Activated naive CD4-positive, alpha-beta T cell treated with anti-CD3 and anti-CD28 coated beads for 36 hours (primary cell): ENCODE data around the gene OR56A4. TPM values are rescaled to one million over a fixed set of nuclear protein-coding genes. Genes with fewer than 3 reads are reported as not detected.
A peak's percentile ranks its signal among the peaks of the same experiment; 100 is the strongest.

Experiments
- CTCF ChIA-PET: fragments of 350-600 bp; sonication (Branson Sonifier 250); formaldehyde crosslinking; loops from one replicate; lab custom pipeline; 2021; ENCODE audit warnings: antibody characterized with exemption; lab: Charles Lee
- DNase-seq: peaks from one replicate; pipeline ENCODE4 v3.0.0-alpha.2; 2020
- H3K27ac Mint-ChIP-seq: one replicate; pipeline ENCODE4 v1.8.0; 2021; ENCODE audit warnings: mild to moderate bottlenecking, mixed read lengths
- H3K27me3 Mint-ChIP-seq: one replicate; pipeline ENCODE4 v1.8.0; 2021; ENCODE audit warnings: low read depth, mixed read lengths
- H3K36me3 Mint-ChIP-seq: one replicate; pipeline ENCODE4 v1.8.0; 2021; ENCODE audit warnings: low read depth, mixed read lengths
- H3K4me1 Mint-ChIP-seq: one replicate; pipeline ENCODE4 v1.8.0; 2021; ENCODE audit warnings: low read depth, mixed read lengths
- H3K4me3 Mint-ChIP-seq: one replicate; pipeline ENCODE4 v1.8.0; 2021; ENCODE audit warnings: mild to moderate bottlenecking, moderate library complexity, mixed read lengths
- H3K9me3 Mint-ChIP-seq: one replicate; pipeline ENCODE4 v1.8.0; 2021; ENCODE audit warnings: mixed read lengths
- intact Hi-C: fragments of 100-400 bp; cut with micrococcal nuclease; formaldehyde crosslinking; loops from one replicate; pipeline ENCODE4 v1.15.1; 2023
- total RNA-seq, 2 experiments: library from RNA; stranded (reverse); gene quantifications; one replicate each; pipeline ENCODE4 v1.2.3, GENCODE V29; 2021

The OR56A4 gene, protein sequence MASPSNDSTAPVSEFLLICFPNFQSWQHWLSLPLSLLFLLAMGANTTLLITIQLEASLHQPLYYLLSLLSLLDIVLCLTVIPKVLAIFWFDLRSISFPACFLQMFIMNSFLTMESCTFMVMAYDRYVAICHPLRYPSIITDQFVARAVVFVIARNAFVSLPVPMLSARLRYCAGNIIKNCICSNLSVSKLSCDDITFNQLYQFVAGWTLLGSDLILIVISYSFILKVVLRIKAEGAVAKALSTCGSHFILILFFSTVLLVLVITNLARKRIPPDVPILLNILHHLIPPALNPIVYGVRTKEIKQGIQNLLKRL
- total RNA-seq: not detected

DNA sequence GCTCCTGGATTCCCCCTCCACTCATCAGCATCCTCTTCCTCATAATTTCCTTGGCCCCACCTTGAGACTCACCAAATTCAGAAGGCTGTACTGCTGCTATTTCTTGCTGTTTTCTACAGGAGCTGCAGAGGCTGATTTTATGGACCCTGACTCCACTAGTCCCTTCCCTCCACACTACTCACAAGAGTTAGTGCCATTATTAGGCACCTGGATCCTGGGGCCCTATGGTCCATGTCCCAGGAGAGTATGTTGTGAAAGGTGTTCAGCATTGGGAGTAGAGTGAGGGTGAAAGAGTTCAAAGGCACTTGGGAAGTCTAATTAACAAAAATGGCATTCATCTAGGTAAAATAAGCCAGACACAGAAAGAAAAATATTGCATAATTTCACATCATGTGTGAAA lies at the start of gene OR56A4:
TSS of gene OR56A4 (minus strand) at position 101 of the 400 bp plus-strand sequence. CDS start 3,954 bp downstream, outside the sequence.
- no peaks in the 10 kb centered on the region for H3K36me3 Mint-ChIP-seq
- H3K4me1 Mint-ChIP-seq: no peaks in the 10 kb centered on the region
- peaks cover 21% of the 10 kb centered on the region for H3K27me3 Mint-ChIP-seq
- no peak within 1 kb of the TSS for H3K4me3 Mint-ChIP-seq
- intact Hi-C loops: no loop called here
- no peaks in the 10 kb centered on the region for H3K9me3 Mint-ChIP-seq
- CTCF ChIA-PET: no interaction called here
- no peak within 1 kb of the TSS for H3K27ac Mint-ChIP-seq
- DNase-seq: no peak

DNA sequence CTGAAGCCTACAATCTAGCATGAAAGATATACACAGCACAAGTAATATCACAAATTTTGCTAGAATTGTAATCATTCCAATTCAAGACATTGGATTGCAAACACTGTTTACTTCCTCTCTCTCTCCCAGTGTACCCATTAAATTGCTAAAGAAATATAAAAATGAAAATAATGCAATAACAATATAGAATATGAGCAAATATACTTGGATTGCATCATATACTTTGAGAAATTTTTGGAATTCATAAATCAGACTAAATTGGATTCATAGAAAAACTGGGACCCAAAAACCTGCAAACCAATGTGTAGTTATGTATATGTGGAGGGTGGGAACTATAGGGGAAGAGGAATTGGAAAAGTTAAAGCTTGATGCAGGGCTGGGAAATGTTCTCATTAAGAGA lies 48.8 kb upstream of the OR56A4 start:
- Mint-ChIP-seq H3K9me3 (no peaks in the 10 kb centered on the region), H3K4me3 (no peak overlapping the region), H3K27me3 (peaks cover 12% of the 10 kb centered on the region), H3K4me1 (no peaks in the 10 kb centered on the region), H3K27ac (no peak overlapping the region), H3K36me3 (no peaks in the 10 kb centered on the region)
- CTCF ChIA-PET: interaction anchor here (0.6 kb wide), 1 partner anchor 45 kb away, joined by 7 read pairs; no protein-coding TSS in a partner anchor
- DNase-seq: no peak
- intact Hi-C loops: no loop called here

DNA sequence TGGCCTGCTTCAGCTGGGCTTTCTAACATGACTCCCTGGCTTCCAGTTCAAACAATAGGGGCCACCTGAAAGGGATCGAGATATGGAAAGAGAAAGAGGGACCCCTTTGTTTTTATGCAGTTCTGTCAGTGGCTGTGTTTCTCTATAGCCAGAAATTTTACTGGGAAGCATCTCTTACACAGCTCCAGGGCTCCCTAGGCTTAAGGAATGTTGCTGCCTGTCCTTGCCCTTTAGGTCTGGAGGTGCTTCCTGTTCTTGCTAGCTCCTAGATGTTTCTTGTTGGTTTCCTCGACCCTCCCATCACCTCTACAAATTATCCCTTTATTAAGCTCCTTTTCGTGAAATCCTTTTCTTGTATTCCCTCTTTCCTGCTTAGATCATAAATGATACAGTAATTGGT lies 45.6 kb upstream of the OR56A4 start:
- H3K36me3 Mint-ChIP-seq: no peaks in the 10 kb centered on the region

GRCh38 chr11:6040874-6041273 lies 34.1 kb upstream of the OR56A4 start:
- Mint-ChIP-seq H3K4me3 (no peak overlapping the region), H3K27me3 (peaks cover 3% of the 10 kb centered on the region), H3K27ac (no peak overlapping the region), H3K36me3 (no peaks in the 10 kb centered on the region), H3K4me1 (no peaks in the 10 kb centered on the region), H3K9me3 (no peaks in the 10 kb centered on the region)
- CTCF ChIA-PET: interaction anchor here (0.6 to 1.7 kb wide), 3 partner anchors 49 to 322 kb away, joined by 3 read pairs; partner anchors contain the start of gene OR56B4
- no peak for DNase-seq
- intact Hi-C loops: no loop called here

More for the DNA sequence above, 45.6 kb upstream of the OR56A4 start:
- Mint-ChIP-seq H3K4me3 (no peak overlapping the region), H3K27ac (no peak overlapping the region), H3K9me3 (no peaks in the 10 kb centered on the region), H3K27me3 (peaks cover 11% of the 10 kb centered on the region), H3K4me1 (no peaks in the 10 kb centered on the region)
- intact Hi-C loops: no loop called here
- CTCF ChIA-PET: no interaction called here
- DNase-seq: no peak

DNA sequence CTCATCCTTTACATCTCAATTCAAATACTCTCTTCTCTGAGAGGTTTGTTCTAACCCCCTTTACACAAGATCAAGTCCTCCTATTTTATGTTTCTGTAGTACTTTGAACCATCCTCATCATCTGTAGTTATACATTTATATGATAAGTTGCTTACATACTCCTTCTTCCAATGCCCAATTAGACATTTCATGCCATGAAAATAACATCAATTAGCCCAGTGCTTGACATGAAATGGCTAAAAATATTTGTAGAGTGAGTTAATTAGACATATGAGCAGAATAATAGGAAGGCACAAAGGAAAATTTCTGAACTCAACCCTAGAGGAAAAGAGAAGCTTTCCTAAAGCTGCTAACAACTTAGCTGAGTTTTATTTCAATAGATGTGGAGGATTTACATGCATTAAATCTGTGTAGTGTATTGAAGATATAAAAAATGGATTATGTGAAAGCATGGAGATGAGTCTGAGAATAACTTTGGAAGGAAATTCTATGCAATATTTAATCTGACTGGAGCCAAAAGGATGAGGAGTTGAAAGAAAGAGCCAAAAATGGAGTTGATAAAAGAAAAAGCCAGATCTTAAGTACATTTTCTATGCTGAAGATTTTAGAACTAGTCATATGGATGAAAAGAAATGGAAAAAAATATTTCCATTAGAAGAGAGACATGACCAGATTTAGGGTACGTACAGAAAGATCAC lies 24.1 kb upstream of the OR56A4 start, which contains the start of gene OR56A1:
TSS of gene OR56A1 (minus strand) at position 51 of the 698 bp plus-strand sequence. CDS start 3,066 bp downstream, outside the sequence.
- DNase-seq: no peak
- no peaks in the 10 kb centered on the region for H3K9me3 Mint-ChIP-seq
- H3K4me1 Mint-ChIP-seq: no peaks in the 10 kb centered on the region
- H3K27me3 Mint-ChIP-seq: peaks cover 12% of the 10 kb centered on the region
- intact Hi-C loops: no loop called here
- H3K4me3 Mint-ChIP-seq: no peak within 1 kb of the TSS
- CTCF ChIA-PET: no interaction called here
- H3K36me3 Mint-ChIP-seq: no peaks in the 10 kb centered on the region
- no peak within 1 kb of the TSS for H3K27ac Mint-ChIP-seq

DNA sequence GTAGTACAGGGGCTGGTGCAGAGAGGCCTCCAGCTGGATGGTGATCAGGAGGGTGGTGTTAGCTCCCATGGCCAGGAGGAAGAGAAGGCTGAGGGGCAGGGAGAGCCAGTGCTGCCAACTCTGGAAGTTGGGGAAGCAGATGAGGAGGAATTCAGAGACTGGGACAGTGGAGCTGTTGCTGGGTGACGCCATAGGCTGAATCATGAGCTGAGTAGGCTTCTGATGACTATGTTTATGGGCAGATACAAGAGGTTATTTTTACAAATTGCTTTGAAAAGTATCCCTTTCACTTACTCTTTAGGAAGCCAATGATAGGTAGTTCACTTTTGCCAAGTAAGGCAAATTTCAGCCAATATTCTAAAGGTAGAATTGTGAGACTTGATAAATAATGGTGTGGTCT lies 20.8 kb upstream of the OR56A4 start:
- Mint-ChIP-seq H3K27me3 (peaks cover 12% of the 10 kb centered on the region), H3K9me3 (no peaks in the 10 kb centered on the region), H3K36me3 (no peaks in the 10 kb centered on the region), H3K4me3 (no peak overlapping the region), H3K4me1 (no peaks in the 10 kb centered on the region), H3K27ac (no peak overlapping the region)
- intact Hi-C loops: no loop called here
- DNase-seq: no peak
- CTCF ChIA-PET: interaction anchor here (0.7 kb wide), 1 partner anchor 693 kb away, joined by 4 read pairs; no protein-coding TSS in a partner anchor

GRCh38 chr11:6025056-6025455 lies 18.3 kb upstream of the OR56A4 start:
- no peaks in the 10 kb centered on the region for H3K9me3 Mint-ChIP-seq
- H3K4me3 Mint-ChIP-seq: no peak overlapping the region
- intact Hi-C loops: no loop called here
- no peak overlapping the region for H3K27ac Mint-ChIP-seq
- CTCF ChIA-PET: interaction anchor here (0.6 to 1.3 kb wide), 4 partner anchors 24 to 338 kb away, joined by 4 to 5 read pairs (median 4); no protein-coding TSS in a partner anchor
- no peak for DNase-seq
- no peaks in the 10 kb centered on the region for H3K36me3 Mint-ChIP-seq
- H3K4me1 Mint-ChIP-seq: no peaks in the 10 kb centered on the region
- peaks cover 17% of the 10 kb centered on the region for H3K27me3 Mint-ChIP-seq

DNA sequence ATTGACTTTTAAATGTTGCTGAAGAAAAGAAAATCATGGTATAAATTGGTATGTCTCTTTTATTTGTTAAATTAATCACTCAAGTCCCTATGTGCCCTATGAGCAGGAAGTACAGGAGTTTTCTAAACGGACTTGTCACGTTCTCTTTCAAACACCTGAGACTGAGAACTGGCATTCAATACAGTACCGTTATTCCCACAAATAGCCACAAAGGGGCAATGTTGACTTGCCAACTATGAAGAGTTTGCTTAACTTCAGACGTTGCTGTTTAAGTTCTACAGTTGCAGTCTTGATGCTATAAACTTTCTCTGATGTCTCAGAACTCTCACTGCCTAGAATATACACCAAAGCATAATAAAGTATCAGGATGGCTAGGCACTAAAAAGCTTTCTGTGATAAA lies 16.2 kb upstream of the OR56A4 start:
- intact Hi-C loops: loop anchor here (1.0 to 2.0 kb wide), 3 partner anchors 275 to 330 kb away; no protein-coding TSS in a partner anchor
- Mint-ChIP-seq H3K36me3 (no peaks in the 10 kb centered on the region), H3K27ac (no peak overlapping the region), H3K4me1 (no peaks in the 10 kb centered on the region), H3K4me3 (no peak overlapping the region), H3K9me3 (no peaks in the 10 kb centered on the region), H3K27me3 (peaks cover 20% of the 10 kb centered on the region)
- DNase-seq: peak; percentile 28
- CTCF ChIA-PET: interaction anchor here (0.6 to 2.5 kb wide), 9 partner anchors 12 to 343 kb away, joined by 3 to 11 read pairs (median 4); no protein-coding TSS in a partner anchor

DNA sequence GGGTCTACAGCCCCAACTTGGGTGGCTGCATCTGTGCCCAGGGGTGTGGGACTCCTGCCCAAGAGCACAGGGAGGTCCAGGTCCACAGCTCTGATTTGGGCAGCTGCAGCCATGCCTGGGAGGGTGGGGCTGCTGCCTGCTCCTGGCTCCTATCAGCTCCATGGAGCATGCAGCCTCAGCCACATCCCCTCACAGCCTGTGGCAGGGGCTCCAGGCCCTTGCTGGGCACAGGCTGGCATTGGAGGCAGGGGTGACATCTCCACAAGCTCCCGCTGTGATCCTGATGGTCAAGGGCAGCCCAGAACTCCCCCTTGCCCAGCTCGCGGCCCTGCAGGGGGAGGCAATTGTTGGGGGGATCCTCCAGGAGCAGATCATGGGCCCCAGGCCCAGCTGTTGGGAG lies 6.3 kb upstream of the OR56A4 start:
- Mint-ChIP-seq H3K4me1 (no peaks in the 10 kb centered on the region), H3K27ac (no peak overlapping the region), H3K9me3 (peaks cover 7% of the 10 kb centered on the region), H3K27me3 (peaks cover 23% of the 10 kb centered on the region), H3K36me3 (no peaks in the 10 kb centered on the region), H3K4me3 (no peak overlapping the region)
- CTCF ChIA-PET: no interaction called here
- intact Hi-C loops: no loop called here
- DNase-seq: no peak

GRCh38 chr11:6012035-6012668 lies 5.4 kb upstream of the OR56A4 start:
- intact Hi-C loops: no loop called here
- CTCF ChIA-PET: no interaction called here
- H3K4me3 Mint-ChIP-seq: no peak overlapping the region
- DNase-seq: no peak
- peaks cover 20% of the 10 kb centered on the region for H3K27me3 Mint-ChIP-seq
- H3K9me3 Mint-ChIP-seq: peaks cover 7% of the 10 kb centered on the region
- no peaks in the 10 kb centered on the region for H3K36me3 Mint-ChIP-seq
- no peaks in the 10 kb centered on the region for H3K4me1 Mint-ChIP-seq
- no peak overlapping the region for H3K27ac Mint-ChIP-seq

GRCh38 chr11:6006395-6006794 lies 351 bp downstream of the OR56A4 start:
- Mint-ChIP-seq H3K27ac (no peak overlapping the region), H3K27me3 (peaks cover 19% of the 10 kb centered on the region), H3K4me1 (no peaks in the 10 kb centered on the region), H3K9me3 (no peaks in the 10 kb centered on the region), H3K36me3 (no peaks in the 10 kb centered on the region), H3K4me3 (no peak overlapping the region)
- DNase-seq: no peak
- CTCF ChIA-PET: no interaction called here
- intact Hi-C loops: no loop called here

GRCh38 chr11:6002202-6002699 lies 4.5 kb downstream of the OR56A4 start:
- no peaks in the 10 kb centered on the region for H3K36me3 Mint-ChIP-seq
- intact Hi-C loops: no loop called here
- no peaks in the 10 kb centered on the region for H3K9me3 Mint-ChIP-seq
- peaks cover 13% of the 10 kb centered on the region for H3K27me3 Mint-ChIP-seq
- H3K4me1 Mint-ChIP-seq: no peaks in the 10 kb centered on the region
- H3K27ac Mint-ChIP-seq: no peak overlapping the region
- CTCF ChIA-PET: interaction anchor here (1.4 kb wide), 1 partner anchor 361 kb away, joined by 3 read pairs; no protein-coding TSS in a partner anchor
- no peak overlapping the region for H3K4me3 Mint-ChIP-seq
- DNase-seq: no peak
